ENCODE data around the gene PODXL2. TPM values are rescaled to one million over a fixed set of nuclear protein-coding genes. Genes with fewer than 3 reads are reported as not detected.
"Not testable (repeated sequence)": the region's sequence is repeated elsewhere in the genome, so short reads cannot be mapped to it uniquely, and the experiment has no call there.

The PODXL2 gene
- total and polyA plus RNA-seq, 7 experiments from 2014 or later: 2.2 to 6.5 (median 3.6) TPM

- Histone ChIP-seq H3K27me3 (ENCODE audit: control insufficient read depth in 2 of 2, insufficient read depth in 2 of 2, low read length in 2 of 2) (no peaks in the 10 kb centered on the region), H3K36me3 (ENCODE audit: control insufficient read depth in 2 of 3, insufficient read depth in 3 of 3, low read length in 3 of 3) (peaks cover 0 to 41% (median 0%) of the 10 kb centered on the region in 3 experiments), H3K9me3 (ENCODE audit: control insufficient read depth in 2 of 3, low read length in 3 of 3) (no peaks in the 10 kb centered on the region), H3K27ac (ENCODE audit: low read depth, low read length) (no peak overlapping the region), H3K4me3 (ENCODE audit: low read length) (no peak overlapping the region), H3K4me1 (ENCODE audit: control insufficient read depth in 2 of 2, insufficient read depth in 2 of 2, low read length in 2 of 2) (peaks cover under 1% of the 10 kb centered on the region in 2 donors)
- peaks cover 0 to 56% (median 12%) of the 10 kb centered on the region in 7 donors for H3K4me1 Mint-ChIP-seq
- H3K36me3 Mint-ChIP-seq: peaks cover 4 to 37% (median 12%) of the 10 kb centered on the region in 5 donors
- H3K9me3 Mint-ChIP-seq: no peaks in the 10 kb centered on the region
- ChIA-PET POLR2A (no interaction called here), CTCF (interaction anchor here (0.6 kb wide), 1 partner anchor 13 kb away, joined by 3 read pairs; no protein-coding TSS in a partner anchor)
- no peak for DNase-seq
- no peaks in the 10 kb centered on the region for H3K27me3 Mint-ChIP-seq
- peak overlapping the region in 1 of 9 donors; percentile 20 for H3K27ac Mint-ChIP-seq
- H3K4me3 Mint-ChIP-seq: no peak overlapping the region
- intact Hi-C loops (cut with micrococcal nuclease): no loop called here
- ATAC-seq: no peak
Observed at GRCh38 chr3:127604035-127604434, 24.9 kb upstream of the PODXL2 start.

GRCh38 chr3:127604546-127605165 is 24.3 kb upstream of the PODXL2 start:
- ChIA-PET CTCF (no interaction called here), POLR2A (no interaction called here)
- Mint-ChIP-seq H3K36me3 (peaks cover 4 to 41% (median 15%) of the 10 kb centered on the region in 5 donors), H3K27ac (no peak overlapping the region), H3K27me3 (no peaks in the 10 kb centered on the region), H3K4me3 (no peak overlapping the region), H3K9me3 (no peaks in the 10 kb centered on the region), H3K4me1 (peaks cover 0 to 50% (median 12%) of the 10 kb centered on the region in 7 donors)
- Histone ChIP-seq H3K4me1 (ENCODE audit: control insufficient read depth in 2 of 2, insufficient read depth in 2 of 2, low read length in 2 of 2) (no peaks in the 10 kb centered on the region), H3K27me3 (ENCODE audit: control insufficient read depth in 2 of 2, insufficient read depth in 2 of 2, low read length in 2 of 2) (no peaks in the 10 kb centered on the region), H3K36me3 (ENCODE audit: control insufficient read depth in 2 of 3, insufficient read depth in 3 of 3, low read length in 3 of 3) (peaks cover 0 to 46% (median 0%) of the 10 kb centered on the region in 3 experiments), H3K9me3 (ENCODE audit: control insufficient read depth in 2 of 3, low read length in 3 of 3) (no peaks in the 10 kb centered on the region), H3K27ac (ENCODE audit: low read depth, low read length) (no peak overlapping the region), H3K4me3 (ENCODE audit: low read length) (no peak overlapping the region)
- ATAC-seq: no peak
- no peak for DNase-seq
- intact Hi-C loops (cut with micrococcal nuclease): no loop called here

- H3K36me3 ChIP-seq (ENCODE audit: control insufficient read depth in 2 of 3, insufficient read depth in 3 of 3, low read length in 3 of 3): peaks cover 0 to 46% (median 0%) of the 10 kb centered on the region in 3 experiments
- peaks cover 0 to 48% (median 12%) of the 10 kb centered on the region in 7 donors for H3K4me1 Mint-ChIP-seq
- H3K4me3 Mint-ChIP-seq; ATAC-seq; intact Hi-C loops (cut with micrococcal nuclease); H3K4me3 ChIP-seq (ENCODE audit: low read length); H3K27ac ChIP-seq (ENCODE audit: low read depth, low read length); H3K9me3 ChIP-seq (ENCODE audit: control insufficient read depth in 2 of 3, low read length in 3 of 3); H3K9me3 Mint-ChIP-seq; H3K27me3 ChIP-seq (ENCODE audit: control insufficient read depth in 2 of 2, insufficient read depth in 2 of 2, low read length in 2 of 2); DNase-seq; H3K4me1 ChIP-seq (ENCODE audit: control insufficient read depth in 2 of 2, insufficient read depth in 2 of 2, low read length in 2 of 2); H3K27me3 Mint-ChIP-seq; POLR2A ChIA-PET: not testable (repeated sequence)
- CTCF ChIA-PET: interaction anchor here (0.6 kb wide), 1 partner anchor 88 kb away, joined by 3 read pairs; no protein-coding TSS in a partner anchor
- H3K27ac Mint-ChIP-seq: peak overlapping the region in 1 of 9 donors; percentile 26
- H3K36me3 Mint-ChIP-seq: peaks cover 8 to 45% (median 21%) of the 10 kb centered on the region in 5 donors
Observed at GRCh38 chr3:127605547-127605946, 23.4 kb upstream of the PODXL2 start.

- intact Hi-C loops (cut with micrococcal nuclease): no loop called here
- ChIA-PET CTCF (no interaction called here), POLR2A (no interaction called here)
- Histone ChIP-seq H3K4me3 (ENCODE audit: low read length) (no peak overlapping the region), H3K36me3 (ENCODE audit: control insufficient read depth in 2 of 3, insufficient read depth in 3 of 3, low read length in 3 of 3) (peaks cover 0 to 46% (median 0%) of the 10 kb centered on the region in 3 experiments), H3K9me3 (ENCODE audit: control insufficient read depth in 2 of 3, low read length in 3 of 3) (no peaks in the 10 kb centered on the region), H3K27me3 (ENCODE audit: control insufficient read depth in 2 of 2, insufficient read depth in 2 of 2, low read length in 2 of 2) (no peaks in the 10 kb centered on the region), H3K27ac (ENCODE audit: low read depth, low read length) (no peak overlapping the region), H3K4me1 (ENCODE audit: control insufficient read depth in 2 of 2, insufficient read depth in 2 of 2, low read length in 2 of 2) (no peaks in the 10 kb centered on the region)
- Mint-ChIP-seq H3K36me3 (peaks cover 9 to 47% (median 24%) of the 10 kb centered on the region in 5 donors), H3K27ac (no peak overlapping the region), H3K4me3 (no peak overlapping the region), H3K27me3 (no peaks in the 10 kb centered on the region), H3K9me3 (no peaks in the 10 kb centered on the region), H3K4me1 (peaks cover 0 to 45% (median 10%) of the 10 kb centered on the region in 7 donors)
- ATAC-seq: no peak
- no peak for DNase-seq
Observed at GRCh38 chr3:127606086-127606805, 22.7 kb upstream of the PODXL2 start.

- no peak overlapping the region for H3K4me3 Mint-ChIP-seq
- Histone ChIP-seq H3K27ac (ENCODE audit: low read depth, low read length) (no peak overlapping the region), H3K9me3 (ENCODE audit: control insufficient read depth in 2 of 3, low read length in 3 of 3) (no peaks in the 10 kb centered on the region), H3K4me1 (ENCODE audit: control insufficient read depth in 2 of 2, insufficient read depth in 2 of 2, low read length in 2 of 2) (no peaks in the 10 kb centered on the region), H3K4me3 (ENCODE audit: low read length) (no peak overlapping the region), H3K27me3 (ENCODE audit: control insufficient read depth in 2 of 2, insufficient read depth in 2 of 2, low read length in 2 of 2) (no peaks in the 10 kb centered on the region), H3K36me3 (ENCODE audit: control insufficient read depth in 2 of 3, insufficient read depth in 3 of 3, low read length in 3 of 3) (peaks cover 0 to 46% (median 0%) of the 10 kb centered on the region in 3 experiments)
- ATAC-seq (no peak), DNase-seq (no peak)
- H3K27me3 Mint-ChIP-seq: no peaks in the 10 kb centered on the region
- H3K9me3 Mint-ChIP-seq: no peaks in the 10 kb centered on the region
- intact Hi-C loops (cut with micrococcal nuclease): no loop called here
- POLR2A ChIA-PET: no interaction called here
- peaks cover 0 to 38% (median 4%) of the 10 kb centered on the region in 7 donors for H3K4me1 Mint-ChIP-seq
- H3K36me3 Mint-ChIP-seq: peaks cover 11 to 49% (median 25%) of the 10 kb centered on the region in 5 donors
- CTCF ChIA-PET: no interaction called here
- H3K27ac Mint-ChIP-seq: no peak overlapping the region
Observed at GRCh38 chr3:127606981-127607595, 21.9 kb upstream of the PODXL2 start.

- H3K9me3 ChIP-seq (ENCODE audit: control insufficient read depth in 2 of 3, low read length in 3 of 3): no peaks in the 10 kb centered on the region
- POLR2A ChIA-PET: no interaction called here
- CTCF ChIA-PET: no interaction called here
Observed at GRCh38 chr3:127607675-127608361, 21.2 kb upstream of the PODXL2 start.

More at GRCh38 chr3:127607675-127608361, 21.2 kb upstream of the PODXL2 start:
- Histone ChIP-seq H3K36me3 (ENCODE audit: control insufficient read depth in 2 of 3, insufficient read depth in 3 of 3, low read length in 3 of 3) (peaks cover 0 to 46% (median 0%) of the 10 kb centered on the region in 3 experiments), H3K4me1 (ENCODE audit: control insufficient read depth in 2 of 2, insufficient read depth in 2 of 2, low read length in 2 of 2) (no peaks in the 10 kb centered on the region), H3K27me3 (ENCODE audit: control insufficient read depth in 2 of 2, insufficient read depth in 2 of 2, low read length in 2 of 2) (no peaks in the 10 kb centered on the region), H3K4me3 (ENCODE audit: low read length) (no peak overlapping the region), H3K27ac (ENCODE audit: low read depth, low read length) (no peak overlapping the region)
- Mint-ChIP-seq H3K36me3 (peaks cover 12 to 53% (median 27%) of the 10 kb centered on the region in 5 donors), H3K27me3 (no peaks in the 10 kb centered on the region), H3K27ac (no peak overlapping the region), H3K4me1 (peaks cover 0 to 31% (median 0%) of the 10 kb centered on the region in 7 donors), H3K4me3 (no peak overlapping the region), H3K9me3 (no peaks in the 10 kb centered on the region)
- ATAC-seq (no peak), DNase-seq (no peak)
- intact Hi-C loops (cut with micrococcal nuclease): no loop called here

All from naive thymus-derived CD4-positive, alpha-beta T cell (primary cell).